KOPT-K1 (cell line): Measurements from ENCODE around the gene ASIC2.

Source experiments
- H3K27ac ChIP-seq: fragments of 200-600 bp; sonication (generic); 2 replicates; pipeline ENCODE4 v1.5.1; 2016; ENCODE audit warnings: antibody characterized with exemption, mild to moderate bottlenecking, low read depth, low read length; ENCODE audit not compliant: poor library complexity, severe bottlenecking
- H3K36me3 ChIP-seq: fragments of 200-600 bp; sonication (generic); 2 replicates; pipeline ENCODE4 v1.5.1; 2017; ENCODE audit warnings: antibody characterized with exemption, mild to moderate bottlenecking, low read length, moderate library complexity; ENCODE audit not compliant: insufficient read depth
- H3K9me3 ChIP-seq: fragments of 200-600 bp; sonication (generic); 2 replicates; pipeline ENCODE4 v1.5.1; 2017; ENCODE audit warnings: antibody characterized with exemption, low read length, mild to moderate bottlenecking; ENCODE audit not compliant: insufficient read depth, poor library complexity, severe bottlenecking

ASIC2 gene

DNA sequence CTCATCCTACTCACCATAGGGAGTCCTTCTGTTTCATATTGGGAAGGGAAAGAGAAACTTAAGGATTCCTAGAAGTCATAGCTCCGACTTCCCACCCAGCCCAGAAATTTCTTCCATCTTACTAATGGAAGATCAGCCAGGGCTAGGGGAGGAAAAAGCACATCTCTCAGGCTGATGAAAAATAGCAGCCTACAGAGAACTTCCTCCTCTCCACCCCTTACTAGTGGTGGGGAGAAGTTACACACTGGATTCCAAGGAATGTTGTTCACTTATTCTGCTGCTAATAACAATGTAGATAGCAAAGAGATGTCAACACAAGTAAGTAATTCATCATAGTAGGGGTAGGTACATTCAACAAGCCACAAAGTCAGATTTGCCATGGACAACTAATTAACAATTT is 207.1 kb downstream of the ASIC2 start:
- no peaks in the 10 kb centered on the region for H3K36me3 ChIP-seq
- H3K9me3 ChIP-seq = no peaks in the 10 kb centered on the region
- H3K27ac ChIP-seq = no peak overlapping the region

- H3K36me3 ChIP-seq = no peaks in the 10 kb centered on the region
- H3K27ac ChIP-seq = no peak overlapping the region
These were observed 207.8 kb downstream of the ASIC2 start for GRCh38 chr17:33085256-33085655.

GRCh38 chr17:33084755-33085154 is 208.3 kb downstream of the ASIC2 start:
- no peaks in the 10 kb centered on the region for H3K36me3 ChIP-seq
- H3K9me3 ChIP-seq = no peaks in the 10 kb centered on the region
- no peak overlapping the region for H3K27ac ChIP-seq

More at GRCh38 chr17:33085256-33085655, 207.8 kb downstream of the ASIC2 start:
- no peaks in the 10 kb centered on the region for H3K9me3 ChIP-seq

GRCh38 chr17:33082529-33083173 is 210.4 kb downstream of the ASIC2 start:
- Histone ChIP-seq H3K27ac (no peak overlapping the region), H3K36me3 (no peaks in the 10 kb centered on the region), H3K9me3 (no peaks in the 10 kb centered on the region)

DNA sequence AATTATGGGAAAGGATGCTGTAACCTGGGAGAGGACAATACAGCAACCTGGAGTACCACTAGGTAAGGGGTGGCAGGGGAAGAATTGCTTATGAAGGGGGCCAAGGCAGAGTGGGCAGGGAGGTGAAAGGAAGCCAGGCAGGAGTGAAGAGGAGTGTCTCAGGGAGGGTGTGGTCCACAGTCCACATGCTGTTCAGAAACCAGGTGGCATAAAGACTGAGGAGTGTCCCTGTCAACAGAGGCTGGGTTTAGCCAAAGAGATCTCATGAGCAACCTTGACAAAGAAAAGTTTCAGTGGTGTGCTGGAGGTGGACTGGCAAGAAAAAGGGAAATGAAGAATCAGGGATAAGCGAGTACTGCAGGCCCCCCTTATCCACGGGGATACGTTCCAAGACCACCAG is 213.0 kb downstream of the ASIC2 start:
- H3K9me3 ChIP-seq = no peaks in the 10 kb centered on the region
- H3K27ac ChIP-seq = no peak overlapping the region
- H3K36me3 ChIP-seq = no peaks in the 10 kb centered on the region

DNA sequence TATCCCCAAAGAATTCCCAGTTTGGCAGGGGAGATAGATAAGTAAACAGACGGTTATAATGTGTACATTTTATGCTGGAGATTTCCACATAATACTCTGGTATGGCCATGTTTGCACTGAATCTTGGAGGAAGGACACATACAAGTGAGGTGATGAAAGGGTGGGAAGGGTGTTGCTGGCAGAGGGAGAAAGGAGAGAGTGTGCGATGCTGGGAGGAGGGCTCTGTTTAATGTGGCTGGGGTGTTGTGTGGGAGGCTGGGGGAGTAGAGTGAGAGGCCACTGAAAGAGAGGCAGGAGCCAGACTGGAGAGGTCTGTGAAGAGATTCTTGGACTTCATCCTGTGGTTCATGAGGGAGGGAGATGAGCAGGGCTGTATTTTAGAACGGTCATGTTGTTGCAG is 213.9 kb downstream of the ASIC2 start:
- Histone ChIP-seq H3K9me3 (no peaks in the 10 kb centered on the region), H3K36me3 (no peaks in the 10 kb centered on the region), H3K27ac (no peak overlapping the region)

GRCh38 chr17:33076979-33077378 is 216.1 kb downstream of the ASIC2 start:
- Histone ChIP-seq H3K27ac (no peak overlapping the region), H3K36me3 (no peaks in the 10 kb centered on the region), H3K9me3 (no peaks in the 10 kb centered on the region)

DNA sequence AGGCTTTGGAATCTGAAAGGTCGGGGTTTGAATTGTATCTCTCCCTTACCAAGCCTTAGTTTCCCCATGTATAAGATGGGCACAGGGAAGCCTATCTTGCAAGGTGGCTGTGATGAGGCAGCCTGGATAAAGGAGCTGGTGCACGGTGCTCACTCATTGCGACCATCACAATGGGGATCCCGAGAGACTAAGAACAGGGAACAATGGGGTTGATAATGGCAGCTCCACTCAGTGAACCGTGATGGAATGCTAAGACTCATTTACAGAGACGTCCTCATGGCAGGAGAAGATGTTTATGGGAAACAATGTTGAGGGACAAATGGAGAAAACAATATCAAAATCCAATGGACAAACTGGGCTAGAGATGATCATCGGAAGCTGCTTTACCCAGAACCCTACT is 219.7 kb downstream of the ASIC2 start:
- no peaks in the 10 kb centered on the region for H3K36me3 ChIP-seq

DNA sequence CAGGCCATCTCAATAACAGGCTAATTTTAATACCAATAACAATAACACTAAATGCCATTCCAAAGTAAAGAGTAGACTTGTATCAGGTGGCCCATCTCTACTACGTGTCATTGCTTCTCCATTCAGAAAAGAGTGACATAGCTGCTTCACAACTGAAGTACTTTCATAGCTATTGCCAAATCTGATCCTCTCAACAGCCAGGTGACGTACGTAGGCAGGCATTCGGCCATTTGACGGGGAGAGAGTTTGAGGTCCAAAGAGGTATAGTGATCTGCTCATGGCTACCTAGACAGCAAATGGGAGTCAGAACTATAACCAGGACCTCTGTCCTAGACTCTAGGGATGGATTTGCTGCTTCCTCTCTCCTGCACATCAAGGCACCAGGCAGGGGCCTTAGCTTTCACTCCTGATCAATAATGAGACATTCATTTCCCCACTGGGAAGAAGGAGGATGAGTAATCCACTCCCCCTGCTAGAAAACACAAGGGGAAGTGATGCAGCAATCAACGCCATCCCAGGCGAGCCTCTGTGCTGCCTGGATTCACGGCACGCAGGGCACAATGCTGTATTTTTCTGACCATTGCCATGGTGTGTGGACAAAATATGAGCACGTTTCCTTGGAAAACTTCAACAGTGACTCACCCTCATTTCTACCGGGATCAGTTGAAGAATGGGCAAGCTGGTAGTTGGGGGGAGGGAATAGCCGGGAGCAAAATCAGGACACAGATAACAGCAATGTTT is 220.5 kb downstream of the ASIC2 start:
- Histone ChIP-seq H3K36me3 (no peaks in the 10 kb centered on the region), H3K27ac (no peak overlapping the region), H3K9me3 (no peaks in the 10 kb centered on the region)

More for the DNA sequence above, 219.7 kb downstream of the ASIC2 start:
- Histone ChIP-seq H3K27ac (no peak overlapping the region), H3K9me3 (no peaks in the 10 kb centered on the region)

DNA sequence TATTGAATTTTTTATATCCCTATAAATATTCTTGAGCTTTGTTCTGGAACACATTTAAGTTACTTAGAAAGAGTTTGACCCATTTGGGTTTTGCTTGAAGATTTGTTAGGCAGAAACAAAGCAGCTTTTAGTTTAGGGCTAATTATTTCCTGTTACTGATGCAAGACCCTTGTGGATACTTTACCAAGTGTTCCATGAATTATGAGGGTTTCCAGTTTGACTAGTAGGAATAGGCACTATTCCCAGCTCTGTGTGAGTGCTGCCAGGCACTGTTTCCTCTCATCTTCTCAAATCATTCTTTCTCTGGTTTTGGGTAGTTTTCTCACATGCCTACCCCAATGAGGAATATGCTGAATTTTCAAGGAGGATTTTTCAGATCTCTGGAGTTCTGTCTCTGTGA is 221.4 kb downstream of the ASIC2 start:
- no peaks in the 10 kb centered on the region for H3K36me3 ChIP-seq
- H3K27ac ChIP-seq = no peak overlapping the region
- H3K9me3 ChIP-seq = no peaks in the 10 kb centered on the region

DNA sequence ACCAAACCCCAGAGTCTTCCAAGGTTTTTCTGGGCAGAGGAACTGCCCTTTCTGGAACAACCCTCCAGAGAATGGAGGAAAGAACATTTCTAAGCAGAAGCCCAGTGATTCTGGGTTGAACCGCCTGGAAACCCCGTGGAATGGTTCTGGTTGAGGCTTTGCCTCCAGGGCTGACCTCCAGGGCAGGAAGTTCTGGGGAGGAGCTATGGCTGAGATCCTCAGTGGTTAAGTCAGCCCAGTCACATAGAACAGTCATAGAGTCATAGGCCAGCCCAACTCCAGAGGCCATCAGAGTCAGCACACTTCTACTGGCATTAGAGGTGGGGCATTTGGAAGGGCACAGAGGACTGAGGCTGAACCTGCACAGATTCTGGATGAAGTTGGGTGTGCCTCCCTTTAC is 235.5 kb downstream of the ASIC2 start:
- H3K9me3 ChIP-seq = no peaks in the 10 kb centered on the region
- no peak overlapping the region for H3K27ac ChIP-seq

GRCh38 chr17:33056399-33057146 is 236.5 kb downstream of the ASIC2 start:
- no peaks in the 10 kb centered on the region for H3K9me3 ChIP-seq
- no peaks in the 10 kb centered on the region for H3K36me3 ChIP-seq
- H3K27ac ChIP-seq = no peak overlapping the region

More for the DNA sequence above, 235.5 kb downstream of the ASIC2 start:
- no peaks in the 10 kb centered on the region for H3K36me3 ChIP-seq

DNA sequence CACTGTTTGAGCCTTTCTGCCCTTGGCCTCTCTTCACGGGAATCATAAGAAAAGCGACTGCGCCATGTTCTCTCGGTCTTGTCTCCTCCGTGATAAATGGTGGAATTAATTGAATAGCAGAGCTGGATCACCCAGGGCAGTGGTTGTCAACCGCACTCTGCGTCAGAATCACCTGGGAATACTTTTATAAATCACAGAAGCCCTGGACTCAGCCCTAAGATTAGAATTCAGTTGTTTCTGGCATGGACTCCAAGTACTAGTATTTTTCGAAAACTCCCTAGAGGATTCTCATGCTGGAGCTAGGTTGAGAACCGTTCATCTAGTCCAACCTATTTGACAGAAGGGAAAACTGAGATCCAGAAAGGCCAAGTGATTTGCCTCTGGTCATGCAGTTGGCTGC is 237.3 kb downstream of the ASIC2 start:
- Histone ChIP-seq H3K36me3 (no peaks in the 10 kb centered on the region), H3K9me3 (no peaks in the 10 kb centered on the region), H3K27ac (no peak overlapping the region)

DNA sequence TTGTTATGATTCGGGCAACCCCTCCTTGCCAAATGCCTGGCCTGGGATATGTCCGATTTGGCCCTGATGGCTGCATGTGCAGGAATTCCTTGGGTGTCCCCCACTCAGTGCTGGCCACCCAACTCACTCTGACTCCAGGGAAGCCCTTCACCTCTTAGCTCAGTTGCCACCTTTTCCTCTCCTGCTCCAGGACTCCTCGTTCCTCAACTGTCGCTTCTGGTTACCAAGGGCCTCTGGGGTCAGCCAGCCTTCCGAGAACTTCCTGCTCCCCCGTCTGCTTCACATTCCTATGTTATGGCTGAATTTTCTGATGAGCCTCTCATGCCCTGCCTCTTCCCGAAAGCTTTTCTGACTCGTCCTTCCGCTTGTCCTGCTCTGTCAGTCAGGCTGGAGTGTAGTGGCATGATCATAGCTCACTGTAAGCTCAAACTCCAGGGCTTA is 237.9 kb downstream of the ASIC2 start:
- no peak overlapping the region for H3K27ac ChIP-seq
- no peaks in the 10 kb centered on the region for H3K9me3 ChIP-seq
- H3K36me3 ChIP-seq = no peaks in the 10 kb centered on the region

DNA sequence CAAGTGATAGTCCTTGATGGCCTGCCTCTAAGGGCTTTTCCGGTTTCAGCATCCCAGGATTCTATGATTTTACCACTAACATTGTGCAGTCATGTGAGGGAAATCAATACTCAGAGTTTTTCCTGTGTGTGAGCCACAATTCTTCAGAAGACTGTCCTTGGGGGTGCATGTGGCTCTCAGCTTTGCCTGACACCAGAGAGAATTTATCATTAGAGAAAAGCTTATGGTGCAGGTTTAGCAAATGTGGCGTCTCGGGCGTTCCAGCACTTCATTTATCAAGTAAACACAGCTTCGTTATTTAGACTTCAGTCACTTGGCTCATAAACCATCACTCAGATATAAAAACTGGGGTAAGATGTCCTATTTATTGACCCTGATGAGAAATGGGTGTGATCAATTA is 238.7 kb downstream of the ASIC2 start:
- no peaks in the 10 kb centered on the region for H3K36me3 ChIP-seq
- H3K27ac ChIP-seq = no peak overlapping the region
- H3K9me3 ChIP-seq = no peaks in the 10 kb centered on the region
